ENCODE results near the gene COX7A2L.

GRCh38 chr2:42324244-42324643, 36.8 kb downstream of the COX7A2L start:
- TF ChIP-seq CTCF (IDR thresholded peaks at IDR 0.05): no peak
- TF ChIP-seq EZH2 (IDR thresholded peaks at IDR 0.05; ENCODE audit: borderline replicate concordance, insufficient read depth, low read depth, low read length, poor library complexity, severe bottlenecking): no peak
